ENCODE data around the gene BRIP1. TPM values are rescaled to one million over a fixed set of nuclear protein-coding genes. Genes with fewer than 3 reads are reported as not detected.
"Not testable (repeated sequence)": the region's sequence is repeated elsewhere in the genome, so short reads cannot be mapped to it uniquely, and the experiment has no call there.

The BRIP1 gene
- total RNA-seq, 1 donor from 2014 or later, result 4.3 TPM

- H3K4me1 Mint-ChIP-seq (ENCODE audit: low read depth), result peaks cover 9% of the 10 kb centered on the region
- no peak for DNase-seq (ENCODE audit: low spot score)
- no peaks in the 10 kb centered on the region for H3K27me3 Mint-ChIP-seq (ENCODE audit: low read depth)
- no peak overlapping the region for H3K4me3 Mint-ChIP-seq (ENCODE audit: unreplicated experiment)
- peaks cover 9% of the 10 kb centered on the region for H3K36me3 Mint-ChIP-seq (ENCODE audit: low read depth)
- H3K27ac Mint-ChIP-seq (ENCODE audit: unreplicated experiment), result no peak overlapping the region
- TF ChIP-seq, protein P1, sequence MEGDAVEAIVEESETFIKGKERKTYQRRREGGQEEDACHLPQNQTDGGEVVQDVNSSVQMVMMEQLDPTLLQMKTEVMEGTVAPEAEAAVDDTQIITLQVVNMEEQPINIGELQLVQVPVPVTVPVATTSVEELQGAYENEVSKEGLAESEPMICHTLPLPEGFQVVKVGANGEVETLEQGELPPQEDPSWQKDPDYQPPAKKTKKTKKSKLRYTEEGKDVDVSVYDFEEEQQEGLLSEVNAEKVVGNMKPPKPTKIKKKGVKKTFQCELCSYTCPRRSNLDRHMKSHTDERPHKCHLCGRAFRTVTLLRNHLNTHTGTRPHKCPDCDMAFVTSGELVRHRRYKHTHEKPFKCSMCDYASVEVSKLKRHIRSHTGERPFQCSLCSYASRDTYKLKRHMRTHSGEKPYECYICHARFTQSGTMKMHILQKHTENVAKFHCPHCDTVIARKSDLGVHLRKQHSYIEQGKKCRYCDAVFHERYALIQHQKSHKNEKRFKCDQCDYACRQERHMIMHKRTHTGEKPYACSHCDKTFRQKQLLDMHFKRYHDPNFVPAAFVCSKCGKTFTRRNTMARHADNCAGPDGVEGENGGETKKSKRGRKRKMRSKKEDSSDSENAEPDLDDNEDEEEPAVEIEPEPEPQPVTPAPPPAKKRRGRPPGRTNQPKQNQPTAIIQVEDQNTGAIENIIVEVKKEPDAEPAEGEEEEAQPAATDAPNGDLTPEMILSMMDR (IDR thresholded peaks at IDR 0.05), result no peak
- H3K9me3 Mint-ChIP-seq (ENCODE audit: low read depth), result peaks cover 18% of the 10 kb centered on the region
These were observed 34.6 kb downstream of the BRIP1 start for GRCh38 chr17:61828694-61829093.

DNA sequence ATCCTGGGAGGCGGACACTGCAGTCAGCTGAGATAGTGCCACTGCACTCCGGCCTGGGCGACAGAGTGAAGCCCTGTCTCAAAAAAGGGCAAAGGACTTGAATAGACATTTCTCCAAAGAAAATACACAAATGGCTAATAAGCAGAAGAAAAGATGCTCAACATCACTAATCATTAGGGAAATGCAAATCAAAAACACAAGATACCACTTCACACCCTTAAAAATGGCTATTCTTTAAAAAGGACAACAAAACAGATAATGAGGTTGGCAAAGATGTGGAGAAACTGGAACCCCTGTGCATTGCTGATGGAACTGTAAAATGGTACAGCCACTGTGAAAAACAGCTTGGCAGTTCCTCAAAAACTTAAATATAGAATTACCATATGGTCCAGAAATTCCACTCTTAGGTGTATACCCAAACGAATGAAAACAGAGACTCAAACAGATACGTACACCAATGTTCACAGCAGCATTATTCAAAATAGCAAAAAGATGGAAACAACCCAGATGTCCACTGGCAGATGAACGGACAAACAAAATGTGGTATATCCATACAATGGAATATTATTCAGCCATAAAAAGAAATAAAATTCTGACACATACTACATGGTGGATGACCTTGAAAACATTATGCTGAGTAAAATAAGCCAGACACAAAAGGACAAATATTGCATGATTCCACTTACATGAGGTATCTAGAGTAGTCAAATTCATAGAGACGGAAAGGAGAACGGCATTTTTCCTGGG, 35.5 kb downstream of the BRIP1 start:
- Mint-ChIP-seq H3K4me1 (ENCODE audit: low read depth) (peaks cover 3% of the 10 kb centered on the region), H3K27me3 (ENCODE audit: low read depth) (no peaks in the 10 kb centered on the region), H3K9me3 (ENCODE audit: low read depth) (peaks cover 18% of the 10 kb centered on the region), H3K4me3 (ENCODE audit: unreplicated experiment) (no peak overlapping the region), H3K27ac (ENCODE audit: unreplicated experiment) (no peak overlapping the region), H3K36me3 (ENCODE audit: low read depth) (peaks cover 9% of the 10 kb centered on the region)
- no peak for DNase-seq (ENCODE audit: low spot score)
- TF ChIP-seq, protein P1 (IDR thresholded peaks at IDR 0.05), result no peak

DNA sequence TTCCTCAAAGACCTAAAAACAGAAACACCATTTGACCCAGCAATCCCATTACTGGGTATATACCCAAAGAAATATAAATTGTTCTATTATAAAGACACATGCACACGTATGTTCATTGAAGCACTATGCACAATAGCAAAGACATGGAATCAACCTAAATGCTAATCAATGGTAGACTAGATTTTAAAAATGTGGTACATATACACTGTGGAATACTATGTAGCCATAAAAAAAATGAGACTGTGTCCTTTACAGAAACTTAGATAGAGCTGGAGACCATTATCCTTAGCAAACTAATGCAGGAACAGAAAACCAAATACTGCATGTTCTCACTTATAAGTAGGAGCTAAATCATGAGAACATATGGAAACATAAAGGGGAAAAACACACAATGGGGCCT, 36.5 kb downstream of the BRIP1 start:
- not testable (repeated sequence) for DNase-seq (ENCODE audit: low spot score)
- H3K9me3 Mint-ChIP-seq (ENCODE audit: low read depth), result peaks cover 18% of the 10 kb centered on the region

DNA sequence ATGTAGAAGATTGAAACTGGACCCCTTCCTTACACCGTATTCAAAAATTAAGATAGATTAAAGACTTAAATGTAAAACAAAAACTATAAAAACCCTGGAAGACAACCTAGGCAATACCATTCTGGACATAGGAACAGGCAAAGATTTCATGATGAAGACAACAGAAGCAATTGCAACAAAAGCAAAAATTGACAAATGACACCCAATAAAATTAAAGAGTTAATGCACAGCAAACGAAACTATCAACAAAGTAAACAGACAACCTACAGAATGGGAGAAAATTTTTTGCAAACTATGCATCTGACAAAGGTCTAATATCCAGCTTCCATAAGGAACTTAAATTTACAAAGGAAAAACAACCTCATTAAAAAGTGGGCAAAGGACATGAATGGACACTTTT, 37.1 kb downstream of the BRIP1 start:
- not testable (repeated sequence) for H3K27me3 Mint-ChIP-seq (ENCODE audit: low read depth); H3K27ac Mint-ChIP-seq (ENCODE audit: unreplicated experiment); H3K4me1 Mint-ChIP-seq (ENCODE audit: low read depth); H3K4me3 Mint-ChIP-seq (ENCODE audit: unreplicated experiment); DNase-seq (ENCODE audit: low spot score)
- Mint-ChIP-seq H3K9me3 (ENCODE audit: low read depth) (peaks cover 21% of the 10 kb centered on the region), H3K36me3 (ENCODE audit: low read depth) (peaks cover 13% of the 10 kb centered on the region)

More for the DNA sequence above, 36.5 kb downstream of the BRIP1 start:
- not testable (repeated sequence) for H3K4me3 Mint-ChIP-seq (ENCODE audit: unreplicated experiment); H3K27me3 Mint-ChIP-seq (ENCODE audit: low read depth); H3K27ac Mint-ChIP-seq (ENCODE audit: unreplicated experiment); H3K4me1 Mint-ChIP-seq (ENCODE audit: low read depth)
- peaks cover 10% of the 10 kb centered on the region for H3K36me3 Mint-ChIP-seq (ENCODE audit: low read depth)

- Mint-ChIP-seq H3K9me3 (ENCODE audit: low read depth) (peaks cover 21% of the 10 kb centered on the region), H3K27me3 (ENCODE audit: low read depth) (no peaks in the 10 kb centered on the region), H3K4me3 (ENCODE audit: unreplicated experiment) (no peak overlapping the region), H3K4me1 (ENCODE audit: low read depth) (no peaks in the 10 kb centered on the region), H3K36me3 (ENCODE audit: low read depth) (peaks cover 13% of the 10 kb centered on the region), H3K27ac (ENCODE audit: unreplicated experiment) (no peak overlapping the region)
- TF ChIP-seq, protein P1 (IDR thresholded peaks at IDR 0.05), result no peak
- no peak for DNase-seq (ENCODE audit: low spot score)
These were observed 37.7 kb downstream of the BRIP1 start for GRCh38 chr17:61825448-61826137.

DNA sequence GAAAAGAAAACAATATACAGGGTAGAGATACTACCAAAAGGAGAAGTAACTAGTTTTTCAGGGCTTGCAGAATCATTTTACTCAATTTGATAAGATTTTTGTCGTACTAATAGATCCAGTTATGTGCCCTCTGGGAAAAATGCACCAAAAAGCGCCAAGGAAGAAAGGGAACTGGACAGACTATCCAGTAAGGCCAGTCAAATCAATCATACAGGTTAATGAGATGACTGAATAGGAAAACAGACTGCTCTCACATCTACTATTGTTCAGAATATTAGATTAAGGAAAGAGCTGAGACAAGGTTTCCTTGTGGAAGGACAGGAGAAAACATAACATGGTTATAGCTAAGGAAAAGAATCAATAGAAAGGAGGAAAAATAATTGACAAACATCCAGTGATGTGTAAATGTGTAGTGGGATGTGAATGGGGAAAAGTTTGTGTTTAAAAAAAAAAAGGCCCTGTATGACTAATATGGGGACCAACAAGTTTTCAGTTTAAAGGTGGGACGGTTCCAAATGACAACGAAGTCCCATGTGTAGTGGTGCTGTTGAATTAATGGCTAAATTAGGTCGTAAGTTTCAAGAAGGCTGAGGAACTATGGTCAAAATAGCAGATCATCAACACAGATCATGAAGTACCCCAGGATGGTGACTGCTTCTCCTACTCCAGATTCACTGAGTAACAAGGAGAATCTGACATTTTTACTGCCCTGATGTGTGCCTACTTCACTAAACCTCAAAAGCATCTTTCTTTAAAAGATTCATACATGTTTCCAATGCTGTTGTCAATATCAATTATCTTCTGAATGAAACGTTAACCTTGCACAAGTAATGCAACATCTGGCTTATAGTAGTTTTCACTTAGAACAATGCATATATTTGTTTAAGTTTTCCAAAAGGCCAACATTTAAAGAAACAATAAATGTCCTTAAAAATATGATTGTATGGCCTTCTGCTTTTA, 40.7 kb downstream of the BRIP1 start:
- DNase-seq (ENCODE audit: low spot score), result no peak
- TF ChIP-seq, protein P1 (IDR thresholded peaks at IDR 0.05), result no peak
- no peaks in the 10 kb centered on the region for H3K4me1 Mint-ChIP-seq (ENCODE audit: low read depth)
- no peaks in the 10 kb centered on the region for H3K27me3 Mint-ChIP-seq (ENCODE audit: low read depth)
- peaks cover 11% of the 10 kb centered on the region for H3K9me3 Mint-ChIP-seq (ENCODE audit: low read depth)
- H3K4me3 Mint-ChIP-seq (ENCODE audit: unreplicated experiment), result no peak overlapping the region
- H3K27ac Mint-ChIP-seq (ENCODE audit: unreplicated experiment), result no peak overlapping the region
- H3K36me3 Mint-ChIP-seq (ENCODE audit: low read depth), result peaks cover 8% of the 10 kb centered on the region
